Measurements from ENCODE around the gene POU4F3.

The POU4F3 gene

GRCh38 chr5:146327989-146328388 lies 10.7 kb upstream of the POU4F3 start:
- Histone ChIP-seq H3K4me3 (replicated peaks; ENCODE audit: insufficient read depth, low read length) (no peak overlapping the region), H3K27me3 (ENCODE audit: insufficient read depth, poor library complexity, severe bottlenecking) (peaks cover 27% of the 10 kb centered on the region), H3K27ac (replicated peaks) (no peak overlapping the region)
- TF ChIP-seq POLR2AphosphoS5 (IDR thresholded peaks at IDR 0.05; ENCODE audit: low read depth) (no peak), REST (IDR thresholded peaks at IDR 0.05; ENCODE audit: insufficient replicate concordance, low read depth) (no peak), CTCF (IDR thresholded peaks at IDR 0.05; ENCODE audit: insufficient read depth, low read length) (no peak), SPI1 (IDR thresholded peaks at IDR 0.05; ENCODE audit: borderline replicate concordance, low read depth) (no peak; the same call in 1 of the 2 replicates), GABPA (IDR thresholded peaks at IDR 0.05; ENCODE audit: low read depth) (no peak)
- no peak for DNase-seq (ENCODE audit: low read depth in 1 of 2, low spot score in 1 of 2)

GRCh38 chr5:146329697-146330096 lies 8.9 kb upstream of the POU4F3 start:
- Histone ChIP-seq H3K27me3 (ENCODE audit: insufficient read depth, poor library complexity, severe bottlenecking) (peaks cover 43% of the 10 kb centered on the region), H3K4me3 (replicated peaks; ENCODE audit: insufficient read depth, low read length) (no peak overlapping the region), H3K27ac (replicated peaks) (no peak overlapping the region)
- DNase-seq (ENCODE audit: low read depth in 1 of 2, low spot score in 1 of 2), result no peak
- TF ChIP-seq POLR2AphosphoS5 (IDR thresholded peaks at IDR 0.05; ENCODE audit: low read depth) (no peak), CTCF (IDR thresholded peaks at IDR 0.05; ENCODE audit: insufficient read depth, low read length) (no peak), SPI1 (IDR thresholded peaks at IDR 0.05; ENCODE audit: borderline replicate concordance, low read depth) (no peak), REST (IDR thresholded peaks at IDR 0.05; ENCODE audit: insufficient replicate concordance, low read depth) (no peak), GABPA (IDR thresholded peaks at IDR 0.05; ENCODE audit: low read depth) (no peak)

- Histone ChIP-seq H3K27me3 (ENCODE audit: insufficient read depth, poor library complexity, severe bottlenecking) (peaks cover 58% of the 10 kb centered on the region), H3K4me3 (replicated peaks; ENCODE audit: insufficient read depth, low read length) (no peak overlapping the region), H3K27ac (replicated peaks) (no peak overlapping the region)
- DNase-seq (ENCODE audit: low read depth in 1 of 2, low spot score in 1 of 2), result no peak
- TF ChIP-seq REST (IDR thresholded peaks at IDR 0.05; ENCODE audit: insufficient replicate concordance, low read depth) (no peak), POLR2AphosphoS5 (IDR thresholded peaks at IDR 0.05; ENCODE audit: low read depth) (no peak), CTCF (IDR thresholded peaks at IDR 0.05; ENCODE audit: insufficient read depth, low read length) (no peak), GABPA (IDR thresholded peaks at IDR 0.05; ENCODE audit: low read depth) (no peak), SPI1 (IDR thresholded peaks at IDR 0.05; ENCODE audit: borderline replicate concordance, low read depth) (no peak)
These were observed 7.2 kb upstream of the POU4F3 start for GRCh38 chr5:146331423-146331822.

Measured in HL-60 (cell line).